ENCODE results near the gene RBL2.

GRCh38 chr16:53486230-53486629, 52.0 kb downstream of the RBL2 start:
- TF ChIP-seq CTCF (IDR thresholded peaks at IDR 0.05) = no peak
- TF ChIP-seq ZFX (IDR thresholded peaks at IDR 0.05; ENCODE audit: borderline replicate concordance) = no peak
